ENCODE data around the gene SCUBE1. TPM values are rescaled to one million over a fixed set of nuclear protein-coding genes. Genes with fewer than 3 reads are reported as not detected.
A peak's percentile ranks its signal among the peaks of the same experiment; 100 is the strongest.

SCUBE1 gene
- total RNA-seq (2022) (0.47 and 0.54 TPM in 2 replicates), Bru-seq, nascent RNA (percentile 10 among the genes with signal in this experiment), BruChase-seq, experiment 1, labeled RNA remaining after a 6-hour chase (percentile 3 among the genes with signal in this experiment), BruChase-seq, experiment 2, labeled RNA remaining after a 2-hour chase (percentile 4 among the genes with signal in this experiment)
- long read RNA-seq, partial matches to known transcripts: 1 of 1 reads
- long read RNA-seq, other reads (novel, unspliced or antisense): 0 of 1 reads

DNA sequence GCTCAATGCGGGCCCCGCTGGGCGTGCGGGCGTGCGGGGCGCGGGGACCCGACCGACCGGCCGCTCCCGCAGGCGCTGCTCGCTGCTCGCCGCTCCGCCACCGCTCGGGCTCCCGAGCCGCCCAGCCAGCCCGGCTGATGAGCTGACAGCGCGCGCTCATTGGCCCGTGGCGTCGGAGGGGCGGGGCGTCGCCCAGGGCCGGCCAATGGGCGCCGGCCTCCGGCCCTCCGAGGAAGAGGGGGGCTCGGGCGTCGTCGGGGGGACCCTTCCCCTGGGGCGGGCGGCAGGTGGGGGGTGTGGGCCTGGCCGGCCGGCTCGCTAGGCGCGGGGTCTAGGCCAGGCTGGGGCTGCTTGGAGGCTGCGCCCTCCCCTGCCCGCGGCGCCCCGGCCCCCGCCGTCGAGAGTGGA is at the start of gene SCUBE1:
SCUBE1 (minus strand) TSS at position 111 of the 408 bp plus-strand sequence. CDS start 111 bp downstream, outside the sequence.
- CTCF ChIA-PET: interaction anchor here (0.7 kb wide), 1 partner anchor 153 kb away, joined by 3 read pairs; no protein-coding TSS in a partner anchor
- no peak for TF ChIP-seq CTCF (IDR thresholded peaks at IDR 0.05; ENCODE audit: unreplicated experiment)
- Mint-ChIP-seq H3K9me3 (ENCODE audit: low read depth, unreplicated experiment) (no peaks in the 10 kb centered on the region), H3K36me3 (ENCODE audit: insufficient read depth, unreplicated experiment) (peaks cover 4% of the 10 kb centered on the region), H3K4me1 (ENCODE audit: low read depth, unreplicated experiment) (no peaks in the 10 kb centered on the region), H3K27me3 (ENCODE audit: unreplicated experiment) (peaks cover 26% of the 10 kb centered on the region), H3K27ac (ENCODE audit: unreplicated experiment) (no peak within 1 kb of the TSS), H3K4me3 (ENCODE audit: low read depth, unreplicated experiment) (no peak within 1 kb of the TSS)
- intact Hi-C loops (cut with micrococcal nuclease; ENCODE audit: unreplicated experiment): no loop called here
- no TSS peak for BruUV-seq (replicated peaks)
- peak; percentile 63 for DNase-seq

GRCh38 chr22:43392385-43392989 is 49.3 kb upstream of the SCUBE1 start:
- peaks cover 100% of the 10 kb centered on the region for H3K27me3 Mint-ChIP-seq (ENCODE audit: unreplicated experiment)
- no peaks in the 10 kb centered on the region for H3K9me3 Mint-ChIP-seq (ENCODE audit: low read depth, unreplicated experiment)
- no peaks in the 10 kb centered on the region for H3K4me1 Mint-ChIP-seq (ENCODE audit: low read depth, unreplicated experiment)
- no peaks in the 10 kb centered on the region for H3K36me3 Mint-ChIP-seq (ENCODE audit: insufficient read depth, unreplicated experiment)
- intact Hi-C loops (cut with micrococcal nuclease; ENCODE audit: unreplicated experiment): no loop called here
- no peak overlapping the region for H3K27ac Mint-ChIP-seq (ENCODE audit: unreplicated experiment)
- no peak for TF ChIP-seq CTCF (IDR thresholded peaks at IDR 0.05; ENCODE audit: unreplicated experiment)
- no TSS peak for BruUV-seq (replicated peaks)
- no peak overlapping the region for H3K4me3 Mint-ChIP-seq (ENCODE audit: low read depth, unreplicated experiment)
- DNase-seq: no peak
- CTCF ChIA-PET: interaction anchor here (0.7 to 1.1 kb wide), 2 partner anchors 9 to 1452 kb away, joined by 3 read pairs; no protein-coding TSS in a partner anchor

GRCh38 chr22:43391306-43391705 is 48.1 kb upstream of the SCUBE1 start:
- peaks cover 100% of the 10 kb centered on the region for H3K27me3 Mint-ChIP-seq (ENCODE audit: unreplicated experiment)
- H3K27ac Mint-ChIP-seq (ENCODE audit: unreplicated experiment): no peak overlapping the region
- no TSS peak for BruUV-seq (replicated peaks)
- H3K4me3 Mint-ChIP-seq (ENCODE audit: low read depth, unreplicated experiment): no peak overlapping the region
- H3K36me3 Mint-ChIP-seq (ENCODE audit: insufficient read depth, unreplicated experiment): no peaks in the 10 kb centered on the region
- CTCF ChIA-PET: interaction anchor here (1.1 kb wide), 1 partner anchor 8 kb away, joined by 3 read pairs; no protein-coding TSS in a partner anchor
- H3K4me1 Mint-ChIP-seq (ENCODE audit: low read depth, unreplicated experiment): no peaks in the 10 kb centered on the region
- intact Hi-C loops (cut with micrococcal nuclease; ENCODE audit: unreplicated experiment): no loop called here
- no peak for TF ChIP-seq CTCF (IDR thresholded peaks at IDR 0.05; ENCODE audit: unreplicated experiment)
- DNase-seq: no peak
- no peaks in the 10 kb centered on the region for H3K9me3 Mint-ChIP-seq (ENCODE audit: low read depth, unreplicated experiment)

- Mint-ChIP-seq H3K27ac (ENCODE audit: unreplicated experiment) (no peak overlapping the region), H3K4me3 (ENCODE audit: low read depth, unreplicated experiment) (no peak overlapping the region), H3K4me1 (ENCODE audit: low read depth, unreplicated experiment) (no peaks in the 10 kb centered on the region), H3K9me3 (ENCODE audit: low read depth, unreplicated experiment) (no peaks in the 10 kb centered on the region), H3K36me3 (ENCODE audit: insufficient read depth, unreplicated experiment) (no peaks in the 10 kb centered on the region), H3K27me3 (ENCODE audit: unreplicated experiment) (peaks cover 100% of the 10 kb centered on the region)
- no peak for TF ChIP-seq CTCF (IDR thresholded peaks at IDR 0.05; ENCODE audit: unreplicated experiment)
- CTCF ChIA-PET: no interaction called here
- intact Hi-C loops (cut with micrococcal nuclease; ENCODE audit: unreplicated experiment): no loop called here
- BruUV-seq (replicated peaks): no TSS peak
- no peak for DNase-seq
These were observed 47.7 kb upstream of the SCUBE1 start for GRCh38 chr22:43390872-43391271.
